Erythroblast (primary cell): ENCODE measurements around the gene C22orf31.

ENCODE experiments used
- GATA1 ChIP-seq: IDR thresholded peaks from 2 replicates; pipeline ENCODE4 v1.6.1; 2011; ENCODE audit warnings: low read depth, mild to moderate bottlenecking, control low read depth, low read length, moderate library complexity
- POLR2A ChIP-seq: IDR thresholded peaks from 2 replicates; pipeline ENCODE4 v1.6.1; 2011; ENCODE audit warnings: mild to moderate bottlenecking, low read length

GRCh38 chr22:29073618-29074275, 12.1 kb upstream of the C22orf31 start:
- no peak for TF ChIP-seq POLR2A
- no peak for TF ChIP-seq GATA1
